Measurements from ENCODE around the gene INSR.

- TF ChIP-seq CTCF (IDR thresholded peaks at IDR 0.05; ENCODE audit: insufficient read depth, low read length) (no peak), REST (IDR thresholded peaks at IDR 0.05; ENCODE audit: insufficient replicate concordance, low read depth) (no peak), SPI1 (IDR thresholded peaks at IDR 0.05; ENCODE audit: borderline replicate concordance, low read depth) (no peak)
Measured at GRCh38 chr19:7264858-7265257, 29.4 kb downstream of the INSR start.
